K562 (cell line): ENCODE data around the gene ZNF473. TPM values are rescaled to one million over a fixed set of nuclear protein-coding genes. Genes with fewer than 3 reads are reported as not detected.

Experiments used
- ATF2 ChIP-seq: sonication (generic); formaldehyde crosslinking; IDR thresholded peaks from 2 replicates; pipeline ENCODE4 v1.8.1; 2022; ENCODE audit warnings: missing genetic modification reagents
- CSDE1 ChIP-seq, 2 experiments: fragments of 450-650 bp; IDR thresholded peaks; 2 replicates each; pipeline ENCODE4 v1.6.1; 2016; ENCODE audit warnings: mild to moderate bottlenecking in 1 of 2
- HDAC3 ChIP-seq: fragments of 450-650 bp; IDR thresholded peaks from 2 replicates; pipeline ENCODE4 v1.6.1; 2018; ENCODE audit warnings: borderline replicate concordance, mild to moderate bottlenecking, moderate library complexity; ENCODE audit not compliant: partially characterized antibody
- HDAC8 ChIP-seq: fragments of 450-650 bp; IDR thresholded peaks from 2 replicates; pipeline ENCODE4 v1.6.1; 2016; ENCODE audit warnings: mild to moderate bottlenecking, missing genetic modification characterization, moderate library complexity, missing compliant biosample characterization
- HMGXB4 ChIP-seq: sonication (generic); formaldehyde crosslinking; IDR thresholded peaks from 2 replicates; pipeline ENCODE4 v1.8.1; 2023; ENCODE audit warnings: mild to moderate bottlenecking, missing genetic modification reagents
- KDM5B ChIP-seq: fragments of 200-600 bp; sonication (generic); IDR thresholded peaks from 2 replicates; pipeline ENCODE4 v1.6.1; 2012; ENCODE audit warnings: low read depth, mild to moderate bottlenecking, moderate library complexity, low read length, control low read depth, inconsistent platforms; ENCODE audit not compliant: insufficient replicate concordance
- KLF1 ChIP-seq: fragments of 450-650 bp; IDR thresholded peaks from 2 replicates; pipeline ENCODE4 v1.6.1; 2016; ENCODE audit warnings: missing genetic modification characterization, missing compliant biosample characterization
- MCM7 ChIP-seq, 2 experiments: fragments of 450-650 bp; IDR thresholded peaks; 2 replicates each; pipeline ENCODE4 v1.6.1; 2016 to 2018
- MECOM ChIP-seq: fragments of 250-450 bp; sonication (Bioruptor Pico); IDR thresholded peaks from 2 replicates; pipeline ENCODE4 v1.8.0; 2022; ENCODE audit warnings: inconsistent platforms
- NCOA4 ChIP-seq: fragments of 450-650 bp; IDR thresholded peaks from 2 replicates; pipeline ENCODE4 v1.6.1; 2018; ENCODE audit warnings: mild to moderate bottlenecking; ENCODE audit not compliant: partially characterized antibody
- NR1H2 ChIP-seq: sonication (generic); formaldehyde crosslinking; IDR thresholded peaks from 2 replicates; pipeline ENCODE4 v1.4.0; 2020; ENCODE audit warnings: mild to moderate bottlenecking, missing genetic modification reagents
- SP2 ChIP-seq: IDR thresholded peaks from 2 replicates; pipeline ENCODE4 v1.6.1; 2011; ENCODE audit warnings: mild to moderate bottlenecking, low read depth, low read length, moderate library complexity; ENCODE audit not compliant: poor library complexity, severe bottlenecking; ENCODE audit errors: extremely low read depth
- STAT6 ChIP-seq: sonication (generic); formaldehyde crosslinking; IDR thresholded peaks from 2 replicates; pipeline ENCODE4 v1.8.1; 2023; ENCODE audit warnings: mild to moderate bottlenecking, missing genetic modification reagents
- TSC22D4 ChIP-seq: fragments of 450-650 bp; IDR thresholded peaks from 2 replicates; pipeline ENCODE4 v1.6.1; 2016; ENCODE audit warnings: missing genetic modification characterization, missing biosample characterization, control low read depth
- ZBTB43 ChIP-seq: sonication (generic); formaldehyde crosslinking; IDR thresholded peaks from 2 replicates; pipeline ENCODE4 v1.8.0; 2023; ENCODE audit warnings: mild to moderate bottlenecking, missing genetic modification reagents
- ZHX1 ChIP-seq: fragments of 150-350 bp; conservative IDR thresholded peaks from 2 replicates; pipeline ENCODE4 v1.6.1; 2014; ENCODE audit warnings: low read length
- ZNF778 ChIP-seq: fragments of 450-650 bp; formaldehyde crosslinking; IDR thresholded peaks from 2 replicates; pipeline ENCODE4 v1.4.0; 2020; ENCODE audit warnings: mild to moderate bottlenecking, moderate library complexity
- polyA plus RNA-seq, 8 experiments: library from polyadenylated mRNA; depleted of rRNA in 4 of 8; stranded (reverse) in 5 of 8; unstranded in 3 of 8; fragments of >200 nt; fragmentation: Nextera tagmentation in 2 of 8; fragmentation: Illumina TruSeq in 1 of 8; extraction: Ambion mirVana in 2 of 8; extraction: Trizol in 1 of 8; gene quantifications; 2 replicates each; pipeline versions ENCODE4 v1.2.1 to v1.2.3, GENCODE V29; 2011 to 2014; ENCODE audit warnings: inconsistent platforms in 1 of 8, missing spikeins in 1 of 8
- total RNA-seq, 7 experiments: library from RNA; depleted of rRNA in 6 of 7; stranded (reverse); fragments of >200 nt in 6 of 7; fragmentation: Illumina TruSeq in 2 of 7; extraction: Trizol in 2 of 7; gene quantifications; 2 replicates each; pipeline versions ENCODE4 v1.2.1 to v1.2.3, GENCODE V29; 2011 to 2021; ENCODE audit warnings: low replicate concordance in 1 of 7

Gene ZNF473
- total and polyA plus RNA-seq, 9 of the 15 experiments (the other 6 are each of a cell fraction or from before 2014, with no cell fraction given) = 8.2 to 34.0 (median 28.5) TPM

GRCh38 chr19:50050406-50051227 lies 24.8 kb downstream of the ZNF473 start (continued):
- TF ChIP-seq ZBTB43 (CRISPR knock-in tag) = no peak
- TF ChIP-seq ATF2 (CRISPR knock-in tag) = no peak
- TF ChIP-seq NCOA4 = no peak
- TF ChIP-seq HDAC8 (tag) = no peak
- TF ChIP-seq HDAC3 = peak; percentile 64
- TF ChIP-seq HMGXB4 (CRISPR knock-in tag) = no peak
- no peak for TF ChIP-seq SP2
- peak in 1 of 2 experiments; percentile 89; a peak in 2 of 4 replicates for TF ChIP-seq CSDE1 (IDR thresholded peaks at IDR 0.05)
- no peak for TF ChIP-seq MECOM (CRISPR knock-in tag)
- 0 out of 2 replicates have a peak, but pooled peaks have one; percentile 35 for TF ChIP-seq KLF1 (tag)
- TF ChIP-seq ZNF778 = no peak
- no peak for TF ChIP-seq KDM5B
- no peak for TF ChIP-seq STAT6 (CRISPR knock-in tag)
- TF ChIP-seq NR1H2 = no peak
- TF ChIP-seq MCM7 (IDR thresholded peaks at IDR 0.05) = no peak
- no peak for TF ChIP-seq ZHX1
- TF ChIP-seq TSC22D4 (tag) = no peak
